ENCODE data around the gene ZNFX1.

The ZNFX1 gene

GRCh38 chr20:49261173-49261572 is 16.7 kb downstream of the ZNFX1 start:
- Mint-ChIP-seq H3K27ac (peak overlapping the region; percentile 56), H3K4me3 (no peak overlapping the region), H3K4me1 (ENCODE audit: low read depth) (peaks cover 34% of the 10 kb centered on the region), H3K27me3 (no peaks in the 10 kb centered on the region), H3K36me3 (ENCODE audit: low read depth) (peaks cover 97% of the 10 kb centered on the region), H3K9me3 (no peaks in the 10 kb centered on the region)
- no peak for DNase-seq

- H3K9me3 Mint-ChIP-seq, result no peaks in the 10 kb centered on the region
- DNase-seq, result no peak
Observed at GRCh38 chr20:49260218-49260617, 17.6 kb downstream of the ZNFX1 start.

GRCh38 chr20:49259799-49260198 is 18.1 kb downstream of the ZNFX1 start:
- H3K27ac Mint-ChIP-seq, result peak overlapping the region; percentile 80
- peaks cover 29% of the 10 kb centered on the region for H3K4me1 Mint-ChIP-seq (ENCODE audit: low read depth)
- no peaks in the 10 kb centered on the region for H3K9me3 Mint-ChIP-seq
- H3K27me3 Mint-ChIP-seq, result no peaks in the 10 kb centered on the region
- no peak for DNase-seq
- no peak overlapping the region for H3K4me3 Mint-ChIP-seq
- H3K36me3 Mint-ChIP-seq (ENCODE audit: low read depth), result peaks cover 98% of the 10 kb centered on the region

More at GRCh38 chr20:49260218-49260617, 17.6 kb downstream of the ZNFX1 start:
- Mint-ChIP-seq H3K4me3 (no peak overlapping the region), H3K27ac (peak overlapping the region; percentile 82), H3K27me3 (no peaks in the 10 kb centered on the region), H3K4me1 (ENCODE audit: low read depth) (peaks cover 29% of the 10 kb centered on the region), H3K36me3 (ENCODE audit: low read depth) (peaks cover 98% of the 10 kb centered on the region)

DNA sequence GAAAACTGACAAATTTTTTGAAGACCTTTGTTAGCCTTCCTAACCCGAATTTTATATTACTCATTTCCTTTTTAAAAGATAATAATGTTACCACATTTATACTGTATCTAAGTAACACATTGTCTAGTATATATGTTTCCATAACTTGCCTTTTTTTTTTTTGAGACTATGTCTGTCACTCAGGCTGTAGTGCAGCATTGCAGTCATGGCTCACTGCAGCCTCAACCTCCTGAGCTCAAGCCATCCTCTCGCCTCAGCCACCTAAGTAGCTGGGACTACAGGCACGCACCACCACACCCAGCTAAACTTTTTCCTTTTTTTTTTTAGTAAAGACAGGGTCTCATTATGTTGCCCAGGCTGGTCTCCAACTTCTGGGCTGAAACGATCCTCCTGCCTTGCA is 18.6 kb downstream of the ZNFX1 start:
- Mint-ChIP-seq H3K4me3 (no peak overlapping the region), H3K9me3 (no peaks in the 10 kb centered on the region), H3K4me1 (ENCODE audit: low read depth) (peaks cover 28% of the 10 kb centered on the region), H3K27me3 (no peaks in the 10 kb centered on the region), H3K27ac (peak overlapping the region; percentile 80), H3K36me3 (ENCODE audit: low read depth) (peaks cover 98% of the 10 kb centered on the region)
- no peak for DNase-seq

DNA sequence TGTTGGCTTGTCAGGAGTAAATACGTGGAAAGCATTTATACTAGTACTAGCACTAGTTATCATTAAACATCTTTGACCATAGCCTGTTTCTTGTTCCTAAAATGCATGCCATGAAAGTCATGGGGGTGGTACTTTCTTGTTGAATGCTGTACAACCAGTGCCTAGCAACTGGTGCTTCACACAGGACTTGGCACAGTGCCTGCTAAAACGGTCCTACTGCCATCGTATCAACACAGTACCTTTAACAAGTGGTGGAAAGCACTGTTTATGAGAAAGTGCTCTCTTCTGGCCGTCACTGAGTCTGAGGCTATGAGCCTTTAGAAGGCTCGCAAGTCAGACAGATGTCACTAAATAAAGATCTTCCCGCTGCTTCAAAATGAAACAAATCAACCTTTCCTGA is 21.6 kb downstream of the ZNFX1 start:
- H3K4me3 Mint-ChIP-seq, result no peak overlapping the region
- no peak for DNase-seq
- H3K36me3 Mint-ChIP-seq (ENCODE audit: low read depth), result peaks cover 98% of the 10 kb centered on the region
- H3K27me3 Mint-ChIP-seq, result no peaks in the 10 kb centered on the region
- peak overlapping the region; percentile 10 for H3K27ac Mint-ChIP-seq
- no peaks in the 10 kb centered on the region for H3K9me3 Mint-ChIP-seq
- peaks cover 19% of the 10 kb centered on the region for H3K4me1 Mint-ChIP-seq (ENCODE audit: low read depth)

GRCh38 chr20:49252556-49253350 is 25.1 kb downstream of the ZNFX1 start:
- no peak for DNase-seq
- H3K4me1 Mint-ChIP-seq (ENCODE audit: low read depth), result no peaks in the 10 kb centered on the region
- no peaks in the 10 kb centered on the region for H3K9me3 Mint-ChIP-seq
- peak overlapping the region; percentile 53 for H3K27ac Mint-ChIP-seq
- H3K27me3 Mint-ChIP-seq, result no peaks in the 10 kb centered on the region
- no peak overlapping the region for H3K4me3 Mint-ChIP-seq
- H3K36me3 Mint-ChIP-seq (ENCODE audit: low read depth), result peaks cover 100% of the 10 kb centered on the region

DNA sequence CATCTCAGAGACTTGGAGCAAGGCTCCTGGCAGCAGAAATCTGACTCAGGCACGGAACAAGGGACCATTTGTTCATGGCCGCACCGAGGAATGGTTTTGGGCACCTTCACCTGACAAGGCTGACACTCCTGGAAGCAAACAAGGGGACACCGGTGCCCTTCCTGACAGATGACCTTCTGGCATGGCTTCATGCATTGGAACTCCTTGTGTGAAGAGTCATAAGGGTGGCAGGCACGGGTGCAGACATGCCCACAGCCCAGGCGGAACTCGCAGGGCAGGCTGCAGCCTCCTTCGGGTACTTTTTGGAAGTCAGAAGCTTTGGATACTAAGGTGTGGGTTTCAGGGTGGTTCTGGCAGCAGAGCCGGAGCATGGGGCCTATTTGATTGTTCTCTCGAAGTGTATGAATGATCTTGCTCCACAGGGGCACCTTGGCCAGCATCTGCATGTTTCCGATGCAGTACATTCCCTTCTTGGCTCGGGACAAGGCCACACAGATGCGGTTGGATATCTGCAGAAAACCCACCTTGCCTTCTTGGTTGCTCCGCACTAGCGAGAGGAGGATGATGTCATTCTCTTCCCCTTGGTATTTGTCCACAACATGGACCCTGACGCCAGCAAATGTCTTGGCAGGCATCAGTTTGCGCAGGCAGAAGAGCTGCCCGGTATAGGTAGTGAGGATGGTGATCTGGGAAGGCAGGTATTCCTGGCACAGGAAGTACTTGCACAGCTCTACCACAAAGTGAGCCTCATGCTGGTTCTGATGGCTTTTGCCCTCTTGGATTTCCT is 28.8 kb downstream of the ZNFX1 start:
- Mint-ChIP-seq H3K27me3 (no peaks in the 10 kb centered on the region), H3K36me3 (ENCODE audit: low read depth) (peaks cover 100% of the 10 kb centered on the region), H3K9me3 (no peaks in the 10 kb centered on the region), H3K4me1 (ENCODE audit: low read depth) (peaks cover 7% of the 10 kb centered on the region), H3K4me3 (no peak overlapping the region), H3K27ac (peak overlapping the region; percentile 33)
- DNase-seq, result no peak

GRCh38 chr20:49248301-49248700 is 29.6 kb downstream of the ZNFX1 start:
- Mint-ChIP-seq H3K27ac (peak overlapping the region; percentile 75), H3K36me3 (ENCODE audit: low read depth) (peaks cover 100% of the 10 kb centered on the region), H3K4me3 (no peak overlapping the region)

GRCh38 chr20:49247792-49248191 is 30.1 kb downstream of the ZNFX1 start:
- H3K36me3 Mint-ChIP-seq (ENCODE audit: low read depth), result peaks cover 100% of the 10 kb centered on the region

More at GRCh38 chr20:49248301-49248700, 29.6 kb downstream of the ZNFX1 start:
- H3K27me3 Mint-ChIP-seq, result no peaks in the 10 kb centered on the region
- no peaks in the 10 kb centered on the region for H3K9me3 Mint-ChIP-seq
- peaks cover 7% of the 10 kb centered on the region for H3K4me1 Mint-ChIP-seq (ENCODE audit: low read depth)
- DNase-seq, result no peak

GRCh38 chr20:49247169-49247723 is 30.6 kb downstream of the ZNFX1 start:
- Mint-ChIP-seq H3K4me3 (no peak overlapping the region), H3K27me3 (no peaks in the 10 kb centered on the region), H3K4me1 (ENCODE audit: low read depth) (peaks cover 7% of the 10 kb centered on the region), H3K9me3 (no peaks in the 10 kb centered on the region), H3K36me3 (ENCODE audit: low read depth) (peaks cover 100% of the 10 kb centered on the region), H3K27ac (peak overlapping the region; percentile 75)
- DNase-seq, result no peak

More at GRCh38 chr20:49247792-49248191, 30.1 kb downstream of the ZNFX1 start:
- no peak overlapping the region for H3K4me3 Mint-ChIP-seq
- no peaks in the 10 kb centered on the region for H3K9me3 Mint-ChIP-seq
- peak overlapping the region; percentile 75 for H3K27ac Mint-ChIP-seq
- H3K27me3 Mint-ChIP-seq, result no peaks in the 10 kb centered on the region
- DNase-seq, result no peak
- peaks cover 7% of the 10 kb centered on the region for H3K4me1 Mint-ChIP-seq (ENCODE audit: low read depth)

GRCh38 chr20:49245921-49246740 is 31.7 kb downstream of the ZNFX1 start:
- no peak overlapping the region for H3K4me3 Mint-ChIP-seq
- H3K27ac Mint-ChIP-seq, result peak overlapping the region; percentile 87
- H3K36me3 Mint-ChIP-seq (ENCODE audit: low read depth), result peaks cover 100% of the 10 kb centered on the region
- peaks cover 7% of the 10 kb centered on the region for H3K4me1 Mint-ChIP-seq (ENCODE audit: low read depth)
- DNase-seq, result no peak
- no peaks in the 10 kb centered on the region for H3K27me3 Mint-ChIP-seq
- no peaks in the 10 kb centered on the region for H3K9me3 Mint-ChIP-seq

GRCh38 chr20:49237531-49237930 is 40.3 kb downstream of the ZNFX1 start:
- H3K4me1 Mint-ChIP-seq (ENCODE audit: low read depth), result no peaks in the 10 kb centered on the region
- peak overlapping the region; percentile 5 for H3K27ac Mint-ChIP-seq
- no peak for DNase-seq
- no peaks in the 10 kb centered on the region for H3K27me3 Mint-ChIP-seq
- no peak overlapping the region for H3K4me3 Mint-ChIP-seq
- H3K36me3 Mint-ChIP-seq (ENCODE audit: low read depth), result peaks cover 94% of the 10 kb centered on the region
- no peaks in the 10 kb centered on the region for H3K9me3 Mint-ChIP-seq

GRCh38 chr20:49236301-49236700 is 41.6 kb downstream of the ZNFX1 start:
- peaks cover 93% of the 10 kb centered on the region for H3K36me3 Mint-ChIP-seq (ENCODE audit: low read depth)
- no peak for DNase-seq
- no peaks in the 10 kb centered on the region for H3K4me1 Mint-ChIP-seq (ENCODE audit: low read depth)
- no peak overlapping the region for H3K4me3 Mint-ChIP-seq
- no peaks in the 10 kb centered on the region for H3K9me3 Mint-ChIP-seq
- H3K27ac Mint-ChIP-seq, result peak overlapping the region; percentile 67
- H3K27me3 Mint-ChIP-seq, result no peaks in the 10 kb centered on the region

GRCh38 chr20:49234831-49235230 is 43.0 kb downstream of the ZNFX1 start:
- no peak overlapping the region for H3K4me3 Mint-ChIP-seq
- DNase-seq, result no peak
- H3K36me3 Mint-ChIP-seq (ENCODE audit: low read depth), result peaks cover 93% of the 10 kb centered on the region
- H3K4me1 Mint-ChIP-seq (ENCODE audit: low read depth), result no peaks in the 10 kb centered on the region
- no peaks in the 10 kb centered on the region for H3K9me3 Mint-ChIP-seq
- peak overlapping the region; percentile 24 for H3K27ac Mint-ChIP-seq
- H3K27me3 Mint-ChIP-seq, result no peaks in the 10 kb centered on the region

All from activated T-cell treated with anti-CD3 and anti-CD28 coated beads, Interleukin-2, amount 50 U/mL, for 24 hours (primary cell).